ENCODE measurements around the gene SSTR3. TPM values are rescaled to one million over a fixed set of nuclear protein-coding genes. Genes with fewer than 3 reads are reported as not detected.
"Not testable (repeated sequence)": the region's sequence is repeated elsewhere in the genome, so short reads cannot be mapped to it uniquely, and the experiment has no call there.

Gene SSTR3
- total RNA-seq, 1 donor, result not detected

GRCh38 chr22:37235897-37236607 lies 23.8 kb upstream of the SSTR3 start:
- no peak overlapping the region for H3K4me3 ChIP-seq (ENCODE audit: low read depth, low read length)
- TF ChIP-seq CTCF (IDR thresholded peaks at IDR 0.05; ENCODE audit: insufficient read depth, low read depth, low read length), result no peak
- DNase-seq (ENCODE audit: low read depth), result no peak

GRCh38 chr22:37234736-37235711 lies 22.7 kb upstream of the SSTR3 start:
- DNase-seq (ENCODE audit: low read depth), result no peak
- H3K4me3 ChIP-seq (ENCODE audit: low read depth, low read length), result no peak overlapping the region
- TF ChIP-seq CTCF (IDR thresholded peaks at IDR 0.05; ENCODE audit: insufficient read depth, low read depth, low read length), result no peak

- H3K4me3 ChIP-seq (ENCODE audit: low read depth, low read length), result no peak overlapping the region
- DNase-seq (ENCODE audit: low read depth), result no peak
- no peak for TF ChIP-seq CTCF (IDR thresholded peaks at IDR 0.05; ENCODE audit: insufficient read depth, low read depth, low read length)
Measured at GRCh38 chr22:37233751-37234631, 21.7 kb upstream of the SSTR3 start.

- not testable (repeated sequence) for H3K4me3 ChIP-seq (ENCODE audit: low read depth, low read length); DNase-seq (ENCODE audit: low read depth)
Measured at GRCh38 chr22:37233371-37233750, 21.1 kb upstream of the SSTR3 start.

GRCh38 chr22:37232140-37232998 lies 20.1 kb upstream of the SSTR3 start:
- H3K4me3 ChIP-seq (ENCODE audit: low read depth, low read length), result no peak overlapping the region
- no peak for DNase-seq (ENCODE audit: low read depth)
- TF ChIP-seq CTCF (IDR thresholded peaks at IDR 0.05; ENCODE audit: insufficient read depth, low read depth, low read length), result no peak

GRCh38 chr22:37231406-37232139 lies 19.3 kb upstream of the SSTR3 start:
- no peak overlapping the region for H3K4me3 ChIP-seq (ENCODE audit: low read depth, low read length)
- DNase-seq (ENCODE audit: low read depth), result no peak
- TF ChIP-seq CTCF (IDR thresholded peaks at IDR 0.05; ENCODE audit: insufficient read depth, low read depth, low read length), result no peak

Measured in fibroblast of villous mesenchyme (primary cell).